Measurements from ENCODE around the gene CNOT6L. TPM values are rescaled to one million over a fixed set of nuclear protein-coding genes. Genes with fewer than 3 reads are reported as not detected.

The CNOT6L gene
- total RNA-seq, 1 experiment from 2014 or later, result 14.5 TPM

DNA sequence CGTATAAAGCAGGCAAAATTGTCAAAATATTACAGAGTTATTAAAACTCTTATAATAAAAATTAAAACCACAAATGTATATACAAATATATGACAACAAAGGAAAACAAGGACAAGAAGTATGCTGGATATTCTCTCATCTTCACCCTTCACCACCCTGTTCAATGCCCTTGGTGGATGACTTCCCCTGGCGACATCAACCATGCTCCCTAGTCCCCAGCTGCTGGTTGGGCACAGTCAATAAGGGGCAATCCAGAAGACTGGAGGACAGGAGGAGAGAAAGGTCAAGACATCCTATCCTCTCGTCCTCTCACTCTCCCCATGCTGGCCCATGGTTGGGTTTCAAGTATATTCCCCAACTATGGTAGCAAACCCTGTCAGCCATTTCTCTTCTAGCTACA is 142.3 kb downstream of the CNOT6L start:
- H2BK120ac ChIP-seq (ENCODE audit: low read depth, low read length, poor library complexity, severe bottlenecking), result no peak overlapping the region
- Mint-ChIP-seq H3K27ac (peak overlapping the region in 1 of 3 experiments; percentile 72; a peak in 2 of 7 replicates), H3K4me1 (peaks cover 4 to 6% of the 10 kb centered on the region in 2 experiments; a peak in 3 of 4 replicates), H3K27me3 (ENCODE audit: low read depth) (no peaks in the 10 kb centered on the region), H3K4me3 (no peak overlapping the region; a peak in 1 of 5 replicates), H3K36me3 (ENCODE audit: insufficient read depth in 1 of 3, low read depth in 3 of 3) (no peaks in the 10 kb centered on the region), H3K9me3 (no peaks in the 10 kb centered on the region)
- H4K91ac ChIP-seq (ENCODE audit: insufficient read length, low read depth, low read length), result no peak overlapping the region
- no peak overlapping the region for H3K27ac ChIP-seq (ENCODE audit: insufficient read length, low read depth, low read length)
- TF ChIP-seq, protein P1, sequence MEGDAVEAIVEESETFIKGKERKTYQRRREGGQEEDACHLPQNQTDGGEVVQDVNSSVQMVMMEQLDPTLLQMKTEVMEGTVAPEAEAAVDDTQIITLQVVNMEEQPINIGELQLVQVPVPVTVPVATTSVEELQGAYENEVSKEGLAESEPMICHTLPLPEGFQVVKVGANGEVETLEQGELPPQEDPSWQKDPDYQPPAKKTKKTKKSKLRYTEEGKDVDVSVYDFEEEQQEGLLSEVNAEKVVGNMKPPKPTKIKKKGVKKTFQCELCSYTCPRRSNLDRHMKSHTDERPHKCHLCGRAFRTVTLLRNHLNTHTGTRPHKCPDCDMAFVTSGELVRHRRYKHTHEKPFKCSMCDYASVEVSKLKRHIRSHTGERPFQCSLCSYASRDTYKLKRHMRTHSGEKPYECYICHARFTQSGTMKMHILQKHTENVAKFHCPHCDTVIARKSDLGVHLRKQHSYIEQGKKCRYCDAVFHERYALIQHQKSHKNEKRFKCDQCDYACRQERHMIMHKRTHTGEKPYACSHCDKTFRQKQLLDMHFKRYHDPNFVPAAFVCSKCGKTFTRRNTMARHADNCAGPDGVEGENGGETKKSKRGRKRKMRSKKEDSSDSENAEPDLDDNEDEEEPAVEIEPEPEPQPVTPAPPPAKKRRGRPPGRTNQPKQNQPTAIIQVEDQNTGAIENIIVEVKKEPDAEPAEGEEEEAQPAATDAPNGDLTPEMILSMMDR (conservative IDR thresholded peaks at IDR 0.05), result no peak
- H2BK5ac ChIP-seq (ENCODE audit: insufficient read length, low read length), result no peak overlapping the region
- no CpG with 5 or more reads among the region's 3 CpGs for WGBS (ENCODE audit: extremely low coverage, insufficient read length, low lambda C conversion rate)
- no peak overlapping the region for H3K23ac ChIP-seq (ENCODE audit: insufficient read length, low read depth, low read length)
- no peak overlapping the region for H3K9ac ChIP-seq (ENCODE audit: extremely low read depth, insufficient read length, low read length)
- no peak overlapping the region for H3T11ph ChIP-seq (ENCODE audit: low read length)
- no peak overlapping the region for H2BK20ac ChIP-seq (ENCODE audit: low read depth, low read length, poor library complexity, severe bottlenecking)
- H2AK5ac ChIP-seq (ENCODE audit: insufficient read length, low read length), result no peak overlapping the region
- H2BK12ac ChIP-seq (ENCODE audit: insufficient read length, low read depth, low read length), result no peak overlapping the region
- H2BK15ac ChIP-seq (ENCODE audit: low read depth, low read length), result no peak overlapping the region
- H3K79me1 ChIP-seq (ENCODE audit: insufficient read depth, low read depth, low read length, poor library complexity, severe bottlenecking), result no peaks in the 10 kb centered on the region
- H3K9me3 ChIP-seq (ENCODE audit: control insufficient read depth, low read depth, low read length), result no peaks in the 10 kb centered on the region
- H3K14ac ChIP-seq (ENCODE audit: insufficient read depth, low read length), result no peak overlapping the region
- no peaks in the 10 kb centered on the region for H3K27me3 ChIP-seq (ENCODE audit: insufficient read depth, low read length)
- H4K8ac ChIP-seq (replicated peaks; ENCODE audit: insufficient read length, low read depth, low read length), result no peak overlapping the region
- H3K4ac ChIP-seq (ENCODE audit: low read depth, low read length), result no peak overlapping the region
- H3K23me2 ChIP-seq (ENCODE audit: insufficient read length, low read depth, low read length, poor library complexity, severe bottlenecking), result no peaks in the 10 kb centered on the region
- no peak overlapping the region for H3K56ac ChIP-seq (ENCODE audit: insufficient read length, low read depth, low read length)
- H3K4me2 ChIP-seq (ENCODE audit: insufficient read depth, insufficient read length, low read length), result no peak overlapping the region
- H3K18ac ChIP-seq (ENCODE audit: insufficient read length, low read depth, low read length), result no peak overlapping the region
- H3K4me1 ChIP-seq (ENCODE audit: insufficient read depth, low read length), result no peaks in the 10 kb centered on the region
- no peak overlapping the region for H4K5ac ChIP-seq (ENCODE audit: insufficient read length, low read depth, low read length)
- no peaks in the 10 kb centered on the region for H4K20me1 ChIP-seq (ENCODE audit: control insufficient read depth, insufficient read depth, insufficient read length)
- no peak overlapping the region for H2AFZ ChIP-seq (ENCODE audit: low read length)
- DNase-seq, result no peak
- H3K79me2 ChIP-seq (ENCODE audit: insufficient read depth, low read length), result no peaks in the 10 kb centered on the region

Measured in H9 (cell line).